PC-3 (cell line): ENCODE data around the gene PPRC1. TPM values are rescaled to one million over a fixed set of nuclear protein-coding genes. Genes with fewer than 3 reads are reported as not detected.

Experiments
- ATAC-seq: fragments of 200-7000 bp; cut with Tn5 transposase; 2 replicates; pipeline ENCODE4 v1.9.1; 2020; ENCODE audit warnings: mild to moderate bottlenecking, moderate library complexity
- BruUV-seq: library from RNA; stranded (reverse); fragments of 400-500 nt; replicated peaks from 2 replicates; lab custom pipeline; 2021; lab: Mats Ljungman, UMichigan
- CTCF ChIA-PET: fragments of 300-600 bp; sonication (Branson Sonifier 250); formaldehyde crosslinking; loops from one replicate; lab custom pipeline; 2022; ENCODE audit warnings: antibody characterized with exemption; lab: Charles Lee
- POLR2A ChIA-PET: fragments of 300-600 bp; sonication (Branson Sonifier 250); formaldehyde crosslinking; loops from one replicate; lab custom pipeline; 2022; ENCODE audit warnings: antibody characterized with exemption; ENCODE audit not compliant: unreplicated experiment; lab: Charles Lee
- DNase-seq: peaks from one replicate; pipeline ENCODE4 v3.0.0-alpha.2; 2015
- H2AFZ ChIP-seq: fragments of 300-600 bp; sonication (generic); 2 replicates; pipeline ENCODE4 v1.6.0; 2016; ENCODE audit warnings: antibody characterized with exemption, low read length
- H3F3A ChIP-seq: fragments of 300-600 bp; sonication (generic); one replicate; pipeline ENCODE4 v1.6.0; 2017; ENCODE audit warnings: antibody characterized with exemption, low read length, control low read depth, mild to moderate bottlenecking; ENCODE audit not compliant: unreplicated experiment
- H3K27ac ChIP-seq: fragments of 300-600 bp; sonication (generic); 2 replicates; pipeline ENCODE4 v1.5.1; 2016; ENCODE audit warnings: mild to moderate bottlenecking, low read length
- H3K27me3 ChIP-seq: fragments of 300-600 bp; sonication (generic); 2 replicates; pipeline ENCODE4 v1.6.1; 2016; ENCODE audit warnings: low read length, mixed read lengths
- H3K36me3 ChIP-seq: fragments of 300-600 bp; sonication (generic); 2 replicates; pipeline ENCODE4 v1.6.1; 2016; ENCODE audit warnings: low read depth, mixed run types, low read length, mixed read lengths
- H3K4me1 ChIP-seq: fragments of 300-600 bp; sonication (generic); 2 replicates; pipeline ENCODE4 v1.5.1; 2016; ENCODE audit warnings: low read length; ENCODE audit not compliant: insufficient read depth
- H3K4me2 ChIP-seq: fragments of 300-600 bp; sonication (generic); 2 replicates; pipeline ENCODE4 v1.6.0; 2016; ENCODE audit warnings: low read length
- H3K4me3 ChIP-seq: fragments of 300-600 bp; sonication (generic); 2 replicates; pipeline ENCODE4 v1.5.1; 2016; ENCODE audit warnings: mild to moderate bottlenecking, low read length, mixed read lengths
- H3K79me2 ChIP-seq: fragments of 300-600 bp; sonication (generic); 2 replicates; pipeline ENCODE4 v1.6.1; 2017; ENCODE audit warnings: low read length, mixed read lengths
- H3K9ac ChIP-seq: fragments of 300-600 bp; sonication (generic); 2 replicates; pipeline ENCODE4 v1.6.0; 2016; ENCODE audit warnings: mild to moderate bottlenecking, low read length
- H3K9me2 ChIP-seq: fragments of 300-600 bp; sonication (generic); replicated peaks from 2 replicates; pipeline ENCODE4 v1.6.1; 2016; ENCODE audit warnings: mixed run types, low read length, mixed read lengths
- H3K9me3 ChIP-seq: fragments of 300-600 bp; sonication (generic); 2 replicates; pipeline ENCODE4 v1.6.1; 2016; ENCODE audit warnings: low read length, mixed read lengths
- H4K20me1 ChIP-seq: fragments of 300-600 bp; sonication (generic); 2 replicates; pipeline ENCODE4 v1.6.1; 2016; ENCODE audit warnings: low read length, mixed read lengths
- EZH2 ChIP-seq: fragments of 300-600 bp; sonication (generic); IDR thresholded peaks from one replicate; pipeline ENCODE4 v1.6.1; 2017; ENCODE audit warnings: antibody characterized with exemption, mild to moderate bottlenecking, low read length; ENCODE audit not compliant: unreplicated experiment
- EZH2phosphoT487 ChIP-seq: fragments of 300-600 bp; sonication (generic); IDR thresholded peaks from 2 replicates; pipeline ENCODE4 v1.6.1; 2018; ENCODE audit warnings: mild to moderate bottlenecking, antibody characterized with exemption, low read length, borderline replicate concordance
- intact Hi-C: fragments of 100-400 bp; cut with micrococcal nuclease; formaldehyde crosslinking; loops from 2 replicates; pipeline ENCODE4 v1.9.0; 2023
- total RNA-seq: library from RNA; depleted of rRNA; stranded (reverse); fragments of >200 nt; gene quantifications from 2 replicates; pipeline ENCODE4 v1.2.3, GENCODE V29; 2014
- TF ChIP-seq, protein P1 (sequence below): fragments of 300-600 bp; sonication (generic); conservative IDR thresholded peaks from 2 replicates; pipeline ENCODE4 v1.5.1; 2017; ENCODE audit warnings: antibody characterized with exemption, low read depth, mild to moderate bottlenecking, low read length

Gene PPRC1
- total RNA-seq, 1 experiment from 2014 or later = 27.6 TPM

DNA sequence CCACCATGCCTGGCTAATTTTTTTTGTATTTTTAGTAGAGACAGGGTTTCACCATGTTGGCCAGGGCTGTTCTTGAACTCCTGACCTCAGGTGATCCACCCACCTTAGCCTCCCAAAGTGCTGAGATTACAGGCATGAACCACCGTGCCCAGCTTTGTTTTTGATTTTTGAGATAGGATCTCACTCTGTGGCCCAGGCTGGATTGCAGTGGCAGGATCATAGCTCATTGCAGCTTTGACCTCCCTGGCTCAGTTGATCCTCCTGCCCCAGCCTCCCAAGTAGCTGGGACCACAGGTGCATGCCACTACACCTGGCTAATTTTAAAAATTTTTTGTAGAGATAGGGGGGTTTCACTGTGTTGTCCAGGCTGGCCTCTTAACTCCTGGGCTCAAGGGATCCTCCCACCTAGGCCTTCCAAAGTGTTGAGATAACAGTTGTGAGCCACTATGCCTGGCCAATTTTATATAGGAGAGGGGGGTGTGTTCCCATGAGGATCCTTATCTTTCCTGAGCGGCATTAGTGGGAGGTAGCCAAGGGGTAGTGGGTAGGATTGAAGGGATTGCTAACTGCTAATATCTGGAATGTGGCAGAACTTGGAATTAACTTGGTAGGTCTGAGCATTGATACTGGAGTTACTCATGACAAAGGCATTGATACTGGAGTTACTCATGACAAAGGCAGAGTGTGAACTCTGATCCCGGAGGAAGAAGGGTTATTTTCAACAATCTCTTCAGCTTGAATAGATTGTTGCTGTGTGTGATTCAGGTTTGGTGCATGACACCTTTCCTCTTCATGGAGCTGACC, 18.3 kb downstream of the PPRC1 start:
- intact Hi-C loops = no loop called here
- peak; percentile 63 for DNase-seq
- peaks cover 18% of the 10 kb centered on the region for H4K20me1 ChIP-seq

DNA sequence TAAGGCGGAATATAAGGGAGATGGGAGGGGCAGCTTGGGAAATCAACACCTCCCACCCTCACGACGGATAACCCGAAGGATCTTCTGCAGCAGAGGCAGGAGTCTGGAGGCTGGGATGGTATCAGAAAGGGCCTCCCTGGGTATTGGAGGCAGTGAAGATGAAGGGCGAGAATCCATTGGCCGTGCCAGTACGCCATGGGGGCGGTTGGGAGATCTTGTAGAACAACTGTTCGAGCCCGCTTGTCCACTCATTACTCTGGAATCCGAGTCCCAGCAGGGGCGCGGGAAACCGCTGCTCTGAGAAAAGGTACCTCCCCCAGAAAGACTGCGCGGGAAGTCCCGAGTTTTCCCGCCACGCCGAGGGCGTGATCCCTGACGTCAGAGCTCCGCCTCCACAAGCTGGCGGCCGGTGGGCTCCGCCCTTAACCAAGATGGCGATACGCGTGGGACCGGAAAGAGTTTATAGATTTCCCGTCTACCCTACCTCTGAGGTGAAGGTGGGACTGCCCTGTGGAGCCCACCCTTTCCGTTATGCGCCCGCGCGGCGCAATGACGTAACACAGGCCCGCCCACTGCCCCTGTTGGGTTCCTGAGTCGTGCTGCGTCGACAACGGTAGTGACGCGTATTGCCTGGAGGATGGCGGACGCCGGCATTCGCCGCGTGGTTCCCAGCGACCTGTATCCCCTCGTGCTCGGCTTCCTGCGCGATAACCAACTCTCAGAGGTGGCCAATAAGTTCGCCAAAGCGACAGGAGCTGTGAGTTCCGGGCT, 19.1 kb downstream of the PPRC1 start, which contains the start of gene NOLC1:
Gene NOLC1, plus strand, starts transcription at position 616 of the 771 bp plus-strand sequence. Its CDS starts 22 bp downstream, at position 638.
- intact Hi-C loops = loop anchor here (1.0 kb wide), 1 partner anchor 20 kb away; no protein-coding TSS in a partner anchor
- ATAC-seq = peak; percentile 83
- H4K20me1 ChIP-seq = peaks cover 26% of the 10 kb centered on the region

More for the DNA sequence above, 18.3 kb downstream of the PPRC1 start:
- ChIA-PET CTCF (interaction anchor here (0.6 kb wide), 2 partner anchors 248 to 272 kb away, joined by 3 read pairs; no protein-coding TSS in a partner anchor), POLR2A (no interaction called here)
- H3K9ac ChIP-seq = peak overlapping the region; percentile 28; the same call in 1 of the 2 replicates
- no TSS peak for BruUV-seq
- peaks cover 40% of the 10 kb centered on the region for H3K79me2 ChIP-seq
- H3K4me3 ChIP-seq = peak overlapping the region; percentile 50; the same call in 1 of the 2 replicates
- peaks cover 46% of the 10 kb centered on the region; the same call in 1 of the 2 replicates for H3K36me3 ChIP-seq
- H3K9me3 ChIP-seq = no peaks in the 10 kb centered on the region
- TF ChIP-seq, protein P1, sequence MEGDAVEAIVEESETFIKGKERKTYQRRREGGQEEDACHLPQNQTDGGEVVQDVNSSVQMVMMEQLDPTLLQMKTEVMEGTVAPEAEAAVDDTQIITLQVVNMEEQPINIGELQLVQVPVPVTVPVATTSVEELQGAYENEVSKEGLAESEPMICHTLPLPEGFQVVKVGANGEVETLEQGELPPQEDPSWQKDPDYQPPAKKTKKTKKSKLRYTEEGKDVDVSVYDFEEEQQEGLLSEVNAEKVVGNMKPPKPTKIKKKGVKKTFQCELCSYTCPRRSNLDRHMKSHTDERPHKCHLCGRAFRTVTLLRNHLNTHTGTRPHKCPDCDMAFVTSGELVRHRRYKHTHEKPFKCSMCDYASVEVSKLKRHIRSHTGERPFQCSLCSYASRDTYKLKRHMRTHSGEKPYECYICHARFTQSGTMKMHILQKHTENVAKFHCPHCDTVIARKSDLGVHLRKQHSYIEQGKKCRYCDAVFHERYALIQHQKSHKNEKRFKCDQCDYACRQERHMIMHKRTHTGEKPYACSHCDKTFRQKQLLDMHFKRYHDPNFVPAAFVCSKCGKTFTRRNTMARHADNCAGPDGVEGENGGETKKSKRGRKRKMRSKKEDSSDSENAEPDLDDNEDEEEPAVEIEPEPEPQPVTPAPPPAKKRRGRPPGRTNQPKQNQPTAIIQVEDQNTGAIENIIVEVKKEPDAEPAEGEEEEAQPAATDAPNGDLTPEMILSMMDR = no peak
- TF ChIP-seq EZH2 (no peak), EZH2phosphoT487 (no peak)
- H3K4me1 ChIP-seq = peaks cover 20% of the 10 kb centered on the region
- H3K27ac ChIP-seq = peak overlapping the region; percentile 95
- peak overlapping the region; percentile 79 for H3K4me2 ChIP-seq
- H3K9me2 ChIP-seq = no peaks in the 10 kb centered on the region
- H3F3A ChIP-seq = peaks cover 10% of the 10 kb centered on the region
- no peaks in the 10 kb centered on the region for H3K27me3 ChIP-seq
- peak; percentile 30 for ATAC-seq
- no peak overlapping the region for H2AFZ ChIP-seq

More for the DNA sequence above, 19.1 kb downstream of the PPRC1 start, which contains the start of gene NOLC1:
- H2AFZ ChIP-seq = 0 out of 2 replicates have a peak within 1 kb of the TSS, but pooled peaks have one; percentile 20
- H3K4me2 ChIP-seq = peak within 1 kb of the TSS; percentile 79
- TF ChIP-seq EZH2 (no peak), EZH2phosphoT487 (no peak)
- TF ChIP-seq, protein P1 = no peak
- POLR2A ChIA-PET = no interaction called here
- H3K9me3 ChIP-seq = no peaks in the 10 kb centered on the region
- no peaks in the 10 kb centered on the region for H3K27me3 ChIP-seq
- H3F3A ChIP-seq = peaks cover 10% of the 10 kb centered on the region
- peak within 1 kb of the TSS; percentile 100 for H3K9ac ChIP-seq
- TSS peak; percentile 31 for BruUV-seq
- H3K4me3 ChIP-seq = peak within 1 kb of the TSS; percentile 99
- H3K27ac ChIP-seq = peak within 1 kb of the TSS; percentile 95
- H3K36me3 ChIP-seq = peaks cover 49% of the 10 kb centered on the region; the same call in 1 of the 2 replicates
- H3K4me1 ChIP-seq = peaks cover 23% of the 10 kb centered on the region
- H3K9me2 ChIP-seq = no peaks in the 10 kb centered on the region
- peaks cover 48% of the 10 kb centered on the region for H3K79me2 ChIP-seq
- peak; percentile 97 for DNase-seq
- CTCF ChIA-PET = interaction anchor here (0.6 kb wide), 1 partner anchor 271 kb away, joined by 3 read pairs; no protein-coding TSS in a partner anchor
